SJCRH30 (cell line): ENCODE data around the gene CYP26A1. TPM values are rescaled to one million over a fixed set of nuclear protein-coding genes. Genes with fewer than 3 reads are reported as not detected.

Experiments used
- DNase-seq, 2 experiments: peaks; one replicate each; pipeline ENCODE4 v3.0.0-alpha.2; 2015 to 2020
- H3K27ac ChIP-seq: fragments of 250-450 bp; sonication (Bioruptor Pico); 2 replicates; pipeline ENCODE4 v1.5.1; 2020; ENCODE audit warnings: mild to moderate bottlenecking, moderate library complexity
- H3K27me3 ChIP-seq: fragments of 250-450 bp; sonication (Bioruptor Pico); 2 replicates; pipeline ENCODE4 v1.5.1; 2020; ENCODE audit warnings: mild to moderate bottlenecking, moderate library complexity
- H3K36me3 ChIP-seq: fragments of 250-450 bp; sonication (Bioruptor Pico); 2 replicates; pipeline ENCODE4 v1.5.1; 2020; ENCODE audit warnings: mild to moderate bottlenecking, moderate library complexity
- H3K4me1 ChIP-seq: fragments of 250-450 bp; sonication (Bioruptor Pico); 2 replicates; pipeline ENCODE4 v1.5.1; 2020; ENCODE audit warnings: mild to moderate bottlenecking, moderate library complexity
- H3K4me3 ChIP-seq: fragments of 250-450 bp; sonication (Bioruptor Pico); 2 replicates; pipeline ENCODE4 v1.5.1; 2020; ENCODE audit warnings: mild to moderate bottlenecking, moderate library complexity
- H3K9me3 ChIP-seq: fragments of 250-450 bp; sonication (Bioruptor Pico); replicated peaks from 2 replicates; pipeline ENCODE4 v1.5.1; 2020; ENCODE audit warnings: mild to moderate bottlenecking, moderate library complexity
- total RNA-seq: library from RNA; depleted of rRNA; stranded (reverse); fragments of >200 nt; shearing (Covaris generic); gene quantifications from 2 replicates; pipeline ENCODE4 v1.2.3, GENCODE V29; 2014; rRNA removed

The CYP26A1 gene
- total RNA-seq: not detected in 2 replicates

- Histone ChIP-seq H3K36me3 (no peaks in the 10 kb centered on the region), H3K9me3 (no peaks in the 10 kb centered on the region), H3K27ac (no peak within 1 kb of the TSS), H3K27me3 (no peaks in the 10 kb centered on the region), H3K4me3 (no peak within 1 kb of the TSS), H3K4me1 (no peaks in the 10 kb centered on the region)
- DNase-seq: no peak
These were observed at the start of gene CYP26A1 for GRCh38 chr10:93073539-93074146. Gene CYP26A1, plus strand, starts transcription at chr10:93073893. Its CDS starts 42 bp downstream, at chr10:93073935.

- Histone ChIP-seq H3K27ac (no peak overlapping the region), H3K36me3 (no peaks in the 10 kb centered on the region), H3K27me3 (no peaks in the 10 kb centered on the region), H3K4me1 (no peaks in the 10 kb centered on the region), H3K4me3 (no peak overlapping the region), H3K9me3 (no peaks in the 10 kb centered on the region)
- no peak for DNase-seq
These were observed 47.6 kb upstream of the CYP26A1 start for GRCh38 chr10:93026072-93026471.

- Histone ChIP-seq H3K9me3 (no peaks in the 10 kb centered on the region), H3K27me3 (no peaks in the 10 kb centered on the region), H3K4me3 (no peak overlapping the region), H3K27ac (no peak overlapping the region), H3K36me3 (no peaks in the 10 kb centered on the region), H3K4me1 (no peaks in the 10 kb centered on the region)
- no peak for DNase-seq
These were observed 46.2 kb upstream of the CYP26A1 start for GRCh38 chr10:93027508-93027907.

- H3K27me3 ChIP-seq: no peaks in the 10 kb centered on the region
- no peaks in the 10 kb centered on the region for H3K9me3 ChIP-seq
- DNase-seq: no peak
- no peak overlapping the region for H3K27ac ChIP-seq
- no peaks in the 10 kb centered on the region for H3K4me1 ChIP-seq
- H3K4me3 ChIP-seq: no peak overlapping the region
- no peaks in the 10 kb centered on the region for H3K36me3 ChIP-seq
These were observed 44.8 kb upstream of the CYP26A1 start for GRCh38 chr10:93028883-93029282.

GRCh38 chr10:93030409-93030808 is 43.3 kb upstream of the CYP26A1 start:
- Histone ChIP-seq H3K9me3 (no peaks in the 10 kb centered on the region), H3K27me3 (no peaks in the 10 kb centered on the region)

GRCh38 chr10:93032105-93032808 is 41.4 kb upstream of the CYP26A1 start:
- DNase-seq: no peak
- no peaks in the 10 kb centered on the region for H3K27me3 ChIP-seq
- H3K9me3 ChIP-seq: no peaks in the 10 kb centered on the region
- no peak overlapping the region for H3K27ac ChIP-seq
- H3K4me3 ChIP-seq: no peak overlapping the region
- no peaks in the 10 kb centered on the region for H3K36me3 ChIP-seq
- H3K4me1 ChIP-seq: no peaks in the 10 kb centered on the region

More at GRCh38 chr10:93030409-93030808, 43.3 kb upstream of the CYP26A1 start:
- no peaks in the 10 kb centered on the region for H3K36me3 ChIP-seq
- no peak overlapping the region for H3K4me3 ChIP-seq
- H3K4me1 ChIP-seq: no peaks in the 10 kb centered on the region
- peak overlapping the region; percentile 19; the same call in 1 of the 2 replicates for H3K27ac ChIP-seq
- peak in 1 of 2 experiments; percentile 12 for DNase-seq

- H3K27me3 ChIP-seq: no peaks in the 10 kb centered on the region
- no peak overlapping the region for H3K4me3 ChIP-seq
- no peaks in the 10 kb centered on the region for H3K9me3 ChIP-seq
- no peaks in the 10 kb centered on the region for H3K4me1 ChIP-seq
- no peak overlapping the region for H3K27ac ChIP-seq
- no peak for DNase-seq
- H3K36me3 ChIP-seq: no peaks in the 10 kb centered on the region
These were observed 40.9 kb upstream of the CYP26A1 start for GRCh38 chr10:93032809-93033137.

GRCh38 chr10:93034426-93034825 is 39.3 kb upstream of the CYP26A1 start:
- no peaks in the 10 kb centered on the region for H3K27me3 ChIP-seq
- no peaks in the 10 kb centered on the region for H3K36me3 ChIP-seq
- DNase-seq: no peak
- no peaks in the 10 kb centered on the region for H3K4me1 ChIP-seq
- H3K27ac ChIP-seq: no peak overlapping the region
- no peaks in the 10 kb centered on the region for H3K9me3 ChIP-seq
- H3K4me3 ChIP-seq: no peak overlapping the region

GRCh38 chr10:93039110-93039509 is 34.6 kb upstream of the CYP26A1 start:
- Histone ChIP-seq H3K27ac (no peak overlapping the region), H3K27me3 (no peaks in the 10 kb centered on the region), H3K4me1 (no peaks in the 10 kb centered on the region), H3K9me3 (no peaks in the 10 kb centered on the region), H3K4me3 (no peak overlapping the region), H3K36me3 (no peaks in the 10 kb centered on the region)
- DNase-seq: no peak

- no peaks in the 10 kb centered on the region for H3K27me3 ChIP-seq
- no peak overlapping the region for H3K4me3 ChIP-seq
- peak in 1 of 2 experiments; percentile 17 for DNase-seq
- H3K27ac ChIP-seq: no peak overlapping the region
- H3K9me3 ChIP-seq: no peaks in the 10 kb centered on the region
- no peaks in the 10 kb centered on the region for H3K4me1 ChIP-seq
- H3K36me3 ChIP-seq: no peaks in the 10 kb centered on the region
These were observed 34.0 kb upstream of the CYP26A1 start for GRCh38 chr10:93039721-93040120.

- H3K9me3 ChIP-seq: no peaks in the 10 kb centered on the region
- no peaks in the 10 kb centered on the region for H3K27me3 ChIP-seq
- H3K4me1 ChIP-seq: peaks cover 3% of the 10 kb centered on the region; the same call in 1 of the 2 replicates
- no peak for DNase-seq
- no peak overlapping the region for H3K4me3 ChIP-seq
- no peaks in the 10 kb centered on the region for H3K36me3 ChIP-seq
- no peak overlapping the region for H3K27ac ChIP-seq
These were observed 19.2 kb upstream of the CYP26A1 start for GRCh38 chr10:93054486-93054885.

GRCh38 chr10:93058139-93058538 is 15.6 kb upstream of the CYP26A1 start:
- no peak for DNase-seq

GRCh38 chr10:93059975-93060886 is 13.5 kb upstream of the CYP26A1 start, which contains the start of gene CYP26C1:
Gene CYP26C1, plus strand, starts transcription at chr10:93060798. Its CDS starts 466 bp downstream, at chr10:93061264.
- Histone ChIP-seq H3K4me1 (peaks cover 3% of the 10 kb centered on the region; the same call in 1 of the 2 replicates), H3K27ac (no peak within 1 kb of the TSS), H3K27me3 (no peaks in the 10 kb centered on the region), H3K9me3 (no peaks in the 10 kb centered on the region), H3K4me3 (no peak within 1 kb of the TSS), H3K36me3 (no peaks in the 10 kb centered on the region)
- no peak for DNase-seq

More at GRCh38 chr10:93058139-93058538, 15.6 kb upstream of the CYP26A1 start:
- no peaks in the 10 kb centered on the region for H3K27me3 ChIP-seq
- no peak overlapping the region for H3K27ac ChIP-seq
- H3K4me3 ChIP-seq: no peak overlapping the region
- peaks cover 3% of the 10 kb centered on the region; the same call in 1 of the 2 replicates for H3K4me1 ChIP-seq
- no peaks in the 10 kb centered on the region for H3K36me3 ChIP-seq
- no peaks in the 10 kb centered on the region for H3K9me3 ChIP-seq

GRCh38 chr10:93060887-93061593 is 12.7 kb upstream of the CYP26A1 start:
- DNase-seq: no peak
- no peaks in the 10 kb centered on the region for H3K27me3 ChIP-seq

More at GRCh38 chr10:93060887-93061593, 12.7 kb upstream of the CYP26A1 start:
- H3K36me3 ChIP-seq: no peaks in the 10 kb centered on the region
- no peak overlapping the region for H3K27ac ChIP-seq
- H3K4me3 ChIP-seq: no peak overlapping the region
- H3K4me1 ChIP-seq: peaks cover 3% of the 10 kb centered on the region; the same call in 1 of the 2 replicates
- H3K9me3 ChIP-seq: no peaks in the 10 kb centered on the region
